Naive thymus-derived CD4-positive, alpha-beta T cell (primary cell): ENCODE results near the gene DAAM2. TPM values are rescaled to one million over a fixed set of nuclear protein-coding genes. Genes with fewer than 3 reads are reported as not detected.

Source experiments
- ATAC-seq: fragments of 150-1000 bp; cut with Tn5 transposase; 2 replicates; pipeline ENCODE4 v1.10.0; 2021; ENCODE audit warnings: mild to moderate bottlenecking, moderate library complexity
- CTCF ChIA-PET: fragments of 350-600 bp; sonication (Branson Sonifier 250); formaldehyde crosslinking; loops from one replicate; lab custom pipeline; 2021; ENCODE audit warnings: antibody characterized with exemption; lab: Charles Lee
- POLR2A ChIA-PET: fragments of 350-600 bp; sonication (Branson Sonifier 250); formaldehyde crosslinking; loops from one replicate; lab custom pipeline; 2021; ENCODE audit warnings: antibody characterized with exemption, inconsistent platforms; lab: Charles Lee
- DNase-seq, 9 donors: peaks; one replicate each; pipeline versions ENCODE4 v3.0.0 to v3.0.0-alpha.2; 2020 to 2022; ENCODE audit warnings: mixed read lengths in 1 of 9
- H3K27ac ChIP-seq: one replicate; pipeline ENCODE4 v1.7.0; 2013; ENCODE audit warnings: mild to moderate bottlenecking, low read depth, low read length, moderate library complexity
- H3K27me3 ChIP-seq, 2 donors: one replicate each; pipeline ENCODE4 v1.7.0; 2013; ENCODE audit warnings: low read length in 2 of 2, mild to moderate bottlenecking in 2 of 2, moderate library complexity in 2 of 2; ENCODE audit not compliant: control insufficient read depth in 2 of 2, insufficient read depth in 2 of 2
- H3K36me3 ChIP-seq, 3 experiments: 1 replicate in 2 of 3; 2 replicates in 1 of 3; pipeline ENCODE4 v1.7.0; 2013; ENCODE audit warnings: low read length in 3 of 3, mild to moderate bottlenecking in 3 of 3, moderate library complexity in 1 of 3; ENCODE audit not compliant: insufficient read depth in 3 of 3, control insufficient read depth in 2 of 3
- H3K4me1 ChIP-seq, 2 donors: one replicate each; pipeline ENCODE4 v1.7.0; 2013; ENCODE audit warnings: low read length in 2 of 2, mild to moderate bottlenecking in 2 of 2, moderate library complexity in 1 of 2; ENCODE audit not compliant: control insufficient read depth in 2 of 2, insufficient read depth in 2 of 2
- H3K4me3 ChIP-seq: 2 replicates; pipeline ENCODE4 v1.7.0; 2013; ENCODE audit warnings: mild to moderate bottlenecking, low read length
- H3K9me3 ChIP-seq, 3 experiments: 1 replicate in 2 of 3; 2 replicates in 1 of 3; pipeline ENCODE4 v1.7.0; 2013; ENCODE audit warnings: low read length in 3 of 3; ENCODE audit not compliant: control insufficient read depth in 2 of 3
- H3K27ac Mint-ChIP-seq, 9 donors: one replicate each; pipeline ENCODE4 v1.8.0; 2020 to 2022; ENCODE audit warnings: mixed read lengths in 9 of 9, mild to moderate bottlenecking in 8 of 9, moderate library complexity in 5 of 9, inconsistent platforms in 2 of 9
- H3K27me3 Mint-ChIP-seq, 5 donors: one replicate each; pipeline ENCODE4 v1.8.0; 2021 to 2022; ENCODE audit warnings: mixed read lengths in 5 of 5, mild to moderate bottlenecking in 1 of 5
- H3K36me3 Mint-ChIP-seq, 5 donors: one replicate each; pipeline ENCODE4 v1.8.0; 2020 to 2022; ENCODE audit warnings: mixed read lengths in 5 of 5, mild to moderate bottlenecking in 3 of 5, inconsistent platforms in 1 of 5
- H3K4me1 Mint-ChIP-seq, 7 donors: one replicate each; pipeline ENCODE4 v1.8.0; 2020 to 2022; ENCODE audit warnings: mixed read lengths in 7 of 7, mild to moderate bottlenecking in 3 of 7, inconsistent platforms in 1 of 7
- H3K4me3 Mint-ChIP-seq, 10 donors: one replicate each; pipeline ENCODE4 v1.8.0; 2020 to 2022; ENCODE audit warnings: mild to moderate bottlenecking in 10 of 10, mixed read lengths in 10 of 10, moderate library complexity in 6 of 10, inconsistent platforms in 2 of 10
- H3K9me3 Mint-ChIP-seq, 11 donors: one replicate each; pipeline ENCODE4 v1.8.0; 2020 to 2022; ENCODE audit warnings: mixed read lengths in 11 of 11, mild to moderate bottlenecking in 4 of 11, inconsistent platforms in 1 of 11, moderate library complexity in 1 of 11
- intact Hi-C, 2 donors: fragments of 100-400 bp; cut with micrococcal nuclease; formaldehyde crosslinking; loops; one replicate each; pipeline ENCODE4 v1.15.1; 2023
- polyA plus RNA-seq, 2 donors: library from polyadenylated mRNA; unstranded; fragments of 300-500 nt; fragmentation: Illumina TruSeq; gene quantifications; one replicate each; pipeline ENCODE4 v1.2.3, GENCODE V29; 2021
- total RNA-seq, 6 experiments: library from RNA in 5 of 6; stranded (reverse) in 5 of 6; gene quantifications; 1 replicate in 5 of 6; 2 replicates in 1 of 6; pipeline ENCODE4 v1.2.3 and lab custom pipeline; 2021 to 2026

DAAM2 gene
- total and polyA plus RNA-seq, 7 experiments from 2014 or later, result not detected

DNA sequence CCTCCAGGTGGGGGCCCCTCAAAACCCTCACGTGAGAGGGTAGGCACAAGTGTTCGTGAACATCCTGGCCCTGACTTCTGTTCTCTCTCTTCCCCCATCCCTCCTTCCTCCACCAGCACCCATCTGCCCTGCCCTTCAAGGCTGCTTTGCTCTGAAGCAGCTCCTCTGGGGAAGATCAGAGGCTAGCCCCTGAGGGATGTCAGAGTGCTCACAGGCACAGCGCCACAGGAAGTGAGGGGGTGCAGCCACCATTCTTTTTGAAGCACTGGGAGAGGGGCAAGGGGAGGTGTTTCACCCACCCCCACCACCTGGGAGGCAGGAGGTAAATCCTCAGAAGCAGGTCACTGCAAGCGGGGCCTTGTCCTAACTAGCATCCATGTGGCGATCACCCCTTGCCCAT, 130.6 kb downstream of the DAAM2 start:
- intact Hi-C loops, result no loop called here
- DNase-seq (peak in 1 of 9 donors; percentile 11), ATAC-seq (no peak)
- ChIA-PET CTCF (no interaction called here), POLR2A (no interaction called here)
- Mint-ChIP-seq H3K36me3 (peaks cover 0 to 9% (median 0%) of the 10 kb centered on the region in 5 donors), H3K4me1 (peaks cover 0 to 22% (median 7%) of the 10 kb centered on the region in 7 donors), H3K9me3 (peaks cover 0 to 5% (median 0%) of the 10 kb centered on the region in 11 donors), H3K27me3 (no peaks in the 10 kb centered on the region), H3K27ac (no peak overlapping the region), H3K4me3 (peak overlapping the region in 1 of 10 donors; percentile 44)
- Histone ChIP-seq H3K4me3 (no peak overlapping the region), H3K4me1 (no peaks in the 10 kb centered on the region), H3K36me3 (no peaks in the 10 kb centered on the region), H3K27ac (no peak overlapping the region), H3K9me3 (no peaks in the 10 kb centered on the region), H3K27me3 (no peaks in the 10 kb centered on the region)

DNA sequence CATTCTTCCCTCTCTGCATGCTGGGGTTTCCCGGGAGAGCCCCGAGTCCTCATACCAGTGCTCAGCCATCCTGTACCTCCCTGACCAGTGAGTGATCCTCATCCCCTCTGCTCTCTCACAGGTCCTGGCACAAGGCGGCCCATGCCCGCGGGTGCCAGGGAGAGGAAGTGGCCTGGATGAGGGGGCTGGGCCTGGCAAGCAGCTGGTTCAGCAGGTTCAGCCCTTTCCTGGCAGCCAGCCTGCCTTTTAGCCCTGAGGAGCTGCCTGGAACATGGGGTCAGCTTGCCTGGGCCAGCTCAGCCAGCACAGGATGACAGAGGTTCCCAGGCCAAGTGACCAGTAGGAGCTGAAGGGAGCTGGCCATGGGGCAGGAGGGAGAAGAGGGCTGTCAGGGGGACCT, 131.2 kb downstream of the DAAM2 start:
- Histone ChIP-seq H3K27ac (no peak overlapping the region), H3K27me3 (no peaks in the 10 kb centered on the region), H3K9me3 (no peaks in the 10 kb centered on the region), H3K4me1 (no peaks in the 10 kb centered on the region), H3K4me3 (no peak overlapping the region), H3K36me3 (no peaks in the 10 kb centered on the region)
- CTCF ChIA-PET, result no interaction called here
- no peak for DNase-seq
- H3K27me3 Mint-ChIP-seq, result no peaks in the 10 kb centered on the region
- H3K27ac Mint-ChIP-seq, result no peak overlapping the region
- intact Hi-C loops, result no loop called here
- no peak overlapping the region for H3K4me3 Mint-ChIP-seq
- peaks cover 0 to 22% (median 7%) of the 10 kb centered on the region in 7 donors for H3K4me1 Mint-ChIP-seq
- H3K36me3 Mint-ChIP-seq, result peaks cover 0 to 7% (median 0%) of the 10 kb centered on the region in 5 donors
- H3K9me3 Mint-ChIP-seq, result peaks cover 0 to 5% (median 0%) of the 10 kb centered on the region in 11 donors
- no peak for ATAC-seq
- POLR2A ChIA-PET, result no interaction called here

DNA sequence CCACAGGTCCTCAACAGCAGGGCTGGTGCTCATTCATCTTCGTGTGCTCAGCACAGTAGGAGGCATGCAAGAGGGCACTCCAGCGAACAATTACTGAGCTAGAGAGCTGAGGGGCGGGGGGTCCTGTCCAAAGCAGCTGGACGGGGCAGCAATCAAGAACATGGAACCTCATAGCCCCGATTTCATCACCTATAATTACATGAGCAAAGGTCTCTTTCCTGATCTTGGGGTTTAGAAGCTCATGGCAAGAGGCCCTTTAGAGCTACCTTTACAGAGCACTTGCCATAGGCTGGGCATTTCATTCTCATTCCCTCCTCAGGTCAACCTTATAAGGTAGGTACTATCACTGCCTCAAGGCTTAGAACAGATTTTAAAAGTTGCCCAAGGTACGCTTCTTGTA, 131.7 kb downstream of the DAAM2 start:
- H3K4me3 ChIP-seq, result no peak overlapping the region
- CTCF ChIA-PET, result no interaction called here
- no peaks in the 10 kb centered on the region for H3K9me3 ChIP-seq
- ATAC-seq (no peak), DNase-seq (no peak)
- Mint-ChIP-seq H3K27ac (no peak overlapping the region), H3K4me1 (peaks cover 0 to 22% (median 7%) of the 10 kb centered on the region in 7 donors), H3K27me3 (no peaks in the 10 kb centered on the region), H3K36me3 (peaks cover 0 to 7% (median 0%) of the 10 kb centered on the region in 5 donors), H3K4me3 (no peak overlapping the region), H3K9me3 (peaks cover 0 to 5% (median 0%) of the 10 kb centered on the region in 11 donors)
- no peaks in the 10 kb centered on the region for H3K27me3 ChIP-seq
- intact Hi-C loops, result no loop called here
- H3K27ac ChIP-seq, result no peak overlapping the region
- no peaks in the 10 kb centered on the region for H3K4me1 ChIP-seq
- POLR2A ChIA-PET, result no interaction called here
- no peaks in the 10 kb centered on the region for H3K36me3 ChIP-seq

DNA sequence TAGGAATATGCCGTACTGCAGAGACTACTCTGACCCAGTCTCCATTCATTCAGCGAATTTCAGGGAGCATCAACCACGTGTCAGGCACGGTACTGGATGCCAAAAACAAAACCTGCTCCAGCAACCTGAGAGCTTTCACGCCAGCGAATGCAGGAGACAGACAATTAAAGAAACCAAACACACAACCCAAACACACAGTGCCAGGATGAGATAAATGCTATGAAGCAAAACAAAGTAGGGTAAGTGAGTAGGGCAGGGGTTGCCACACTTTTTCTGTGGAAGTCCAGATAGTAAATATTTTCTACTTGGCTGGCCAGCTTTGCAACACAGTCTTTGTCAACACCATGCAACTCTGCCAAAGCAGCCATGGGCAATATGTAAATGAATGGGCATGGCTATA, 132.1 kb downstream of the DAAM2 start:
- no peak for ATAC-seq
- H3K4me1 ChIP-seq, result no peaks in the 10 kb centered on the region
- H3K27me3 ChIP-seq, result no peaks in the 10 kb centered on the region
- Mint-ChIP-seq H3K9me3 (peaks cover 0 to 5% (median 0%) of the 10 kb centered on the region in 11 donors), H3K27ac (peak overlapping the region in 1 of 9 donors; percentile 51), H3K4me1 (peaks cover 0 to 22% (median 7%) of the 10 kb centered on the region in 7 donors), H3K27me3 (no peaks in the 10 kb centered on the region), H3K4me3 (no peak overlapping the region), H3K36me3 (peaks cover 0 to 7% (median 0%) of the 10 kb centered on the region in 5 donors)
- ChIA-PET POLR2A (no interaction called here), CTCF (no interaction called here)
- DNase-seq, result no peak
- no peak overlapping the region for H3K27ac ChIP-seq
- H3K9me3 ChIP-seq, result no peaks in the 10 kb centered on the region
- H3K4me3 ChIP-seq, result no peak overlapping the region
- H3K36me3 ChIP-seq, result no peaks in the 10 kb centered on the region
- intact Hi-C loops, result no loop called here

DNA sequence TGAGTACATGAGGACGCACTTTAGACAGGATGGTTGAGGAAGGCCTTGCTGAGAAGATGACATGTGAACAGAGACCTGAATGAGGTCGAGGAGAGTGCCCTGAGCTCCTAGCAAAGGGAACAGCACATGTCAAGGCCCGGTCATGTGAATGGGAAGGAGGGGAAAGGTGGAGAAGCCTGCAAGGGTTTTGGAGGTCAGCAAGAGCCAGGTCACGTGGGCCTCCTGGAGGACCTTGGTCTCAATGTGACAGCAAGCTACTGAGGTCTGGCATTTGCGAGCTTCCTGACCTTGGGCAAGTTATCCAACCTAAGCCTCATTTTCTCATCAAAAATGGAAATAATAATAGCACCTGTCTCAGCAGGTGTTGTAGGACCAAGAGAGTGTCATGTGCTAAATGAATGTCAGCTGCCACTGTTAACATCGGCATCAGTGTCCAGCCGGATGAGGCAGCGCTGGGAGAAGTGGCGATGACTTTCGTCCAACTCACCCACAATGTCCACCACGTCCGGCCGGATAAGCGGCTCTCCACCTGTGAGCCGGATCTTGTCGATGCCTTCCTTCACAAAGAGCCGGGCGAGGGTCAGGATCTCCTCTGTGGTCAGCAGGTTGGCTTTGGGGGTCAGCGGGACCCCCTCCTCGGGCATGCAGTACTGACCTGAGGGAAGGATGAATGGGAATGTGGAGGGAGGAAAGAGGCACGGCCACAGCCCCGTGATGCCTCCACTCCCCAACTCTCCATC, 133.2 kb downstream of the DAAM2 start:
- intact Hi-C loops, result no loop called here
- DNase-seq, result no peak
- ChIA-PET CTCF (interaction anchor here (0.7 kb wide), 1 partner anchor 278 kb away, joined by 3 read pairs; no protein-coding TSS in a partner anchor), POLR2A (no interaction called here)
- Histone ChIP-seq H3K36me3 (no peaks in the 10 kb centered on the region), H3K27ac (no peak overlapping the region), H3K4me3 (no peak overlapping the region), H3K27me3 (no peaks in the 10 kb centered on the region), H3K9me3 (no peaks in the 10 kb centered on the region), H3K4me1 (no peaks in the 10 kb centered on the region)
- H3K4me1 Mint-ChIP-seq, result peaks cover 0 to 22% (median 7%) of the 10 kb centered on the region in 7 donors
- H3K9me3 Mint-ChIP-seq, result peaks cover 0 to 5% (median 0%) of the 10 kb centered on the region in 11 donors
- no peak for ATAC-seq
- H3K4me3 Mint-ChIP-seq, result no peak overlapping the region
- peaks cover 0 to 7% (median 0%) of the 10 kb centered on the region in 5 donors for H3K36me3 Mint-ChIP-seq
- peak overlapping the region in 1 of 9 donors; percentile 62 for H3K27ac Mint-ChIP-seq
- no peaks in the 10 kb centered on the region for H3K27me3 Mint-ChIP-seq

DNA sequence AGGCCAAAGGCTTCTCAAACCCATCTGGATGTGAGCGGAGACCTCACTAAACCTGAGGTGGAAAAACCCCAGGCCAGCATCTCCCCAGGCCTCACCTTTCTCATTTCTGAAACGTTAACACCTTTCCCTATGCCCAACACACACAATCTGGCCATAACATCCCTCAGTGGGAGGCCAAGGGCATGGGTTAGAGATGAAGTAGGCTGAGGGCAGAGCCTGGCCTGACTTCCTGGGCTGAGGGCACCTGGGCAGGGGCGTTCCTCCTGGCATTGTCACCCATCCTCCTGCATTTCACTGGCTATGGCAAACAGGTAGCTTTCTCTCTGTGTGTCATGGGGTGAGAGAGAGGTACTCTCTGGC, 133.7 kb downstream of the DAAM2 start:
- H3K4me1 ChIP-seq, result no peaks in the 10 kb centered on the region
- Mint-ChIP-seq H3K27me3 (no peaks in the 10 kb centered on the region), H3K4me1 (peaks cover 0 to 22% (median 7%) of the 10 kb centered on the region in 7 donors), H3K9me3 (peaks cover 0 to 5% (median 0%) of the 10 kb centered on the region in 11 donors), H3K4me3 (no peak overlapping the region), H3K36me3 (peaks cover 0 to 7% (median 0%) of the 10 kb centered on the region in 5 donors), H3K27ac (peak overlapping the region in 6 of 9 donors; percentile 2 to 79 (median 42))
- no peak overlapping the region for H3K27ac ChIP-seq
- H3K9me3 ChIP-seq, result no peaks in the 10 kb centered on the region
- no peak for DNase-seq
- no peak overlapping the region for H3K4me3 ChIP-seq
- ChIA-PET CTCF (no interaction called here), POLR2A (no interaction called here)
- no peak for ATAC-seq
- intact Hi-C loops, result no loop called here
- no peaks in the 10 kb centered on the region for H3K27me3 ChIP-seq
- no peaks in the 10 kb centered on the region for H3K36me3 ChIP-seq

DNA sequence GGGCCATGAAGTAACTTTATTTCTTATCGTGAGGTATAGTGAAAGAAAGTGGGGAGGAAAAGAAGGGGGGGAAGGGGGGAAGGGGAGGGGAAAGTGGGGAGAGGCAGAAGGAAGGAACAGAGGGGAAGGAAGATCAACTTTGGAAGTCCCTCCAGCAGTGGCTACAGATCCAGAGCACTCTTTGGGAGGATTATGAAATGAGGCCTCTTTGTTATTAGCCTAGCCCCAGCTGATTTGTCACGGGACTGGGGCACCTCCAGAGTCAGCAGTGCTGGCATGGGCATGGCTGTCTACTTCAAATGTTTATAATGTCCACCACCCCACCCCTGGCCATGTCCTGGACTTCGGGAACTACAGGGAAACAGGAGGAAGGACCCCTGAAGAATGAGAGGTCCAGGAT, 134.5 kb downstream of the DAAM2 start:
- DNase-seq (no peak), ATAC-seq (no peak)
- Mint-ChIP-seq H3K4me1 (peaks cover 0 to 18% (median 5%) of the 10 kb centered on the region in 7 donors), H3K27me3 (no peaks in the 10 kb centered on the region), H3K36me3 (peaks cover 0 to 5% (median 0%) of the 10 kb centered on the region in 5 donors), H3K4me3 (peak overlapping the region in 1 of 10 donors; percentile 11), H3K27ac (peak overlapping the region in 4 of 9 donors; percentile 22 to 79 (median 50)), H3K9me3 (peaks cover 0 to 5% (median 0%) of the 10 kb centered on the region in 11 donors)
- no peaks in the 10 kb centered on the region for H3K4me1 ChIP-seq
- H3K9me3 ChIP-seq, result no peaks in the 10 kb centered on the region
- H3K36me3 ChIP-seq, result no peaks in the 10 kb centered on the region
- intact Hi-C loops, result no loop called here
- no peak overlapping the region for H3K4me3 ChIP-seq
- ChIA-PET POLR2A (no interaction called here), CTCF (no interaction called here)
- H3K27ac ChIP-seq, result no peak overlapping the region
- no peaks in the 10 kb centered on the region for H3K27me3 ChIP-seq
